ENCODE data around the gene WDFY4. TPM values are rescaled to one million over a fixed set of nuclear protein-coding genes. Genes with fewer than 3 reads are reported as not detected.

The WDFY4 gene
- total RNA-seq, 2 donors from 2014 or later = not detected

GRCh38 chr10:49009199-49009979, 324.7 kb downstream of the WDFY4 start:
- no peaks in the 10 kb centered on the region for H3K27me3 Mint-ChIP-seq (ENCODE audit: insufficient read depth)
- H3K4me1 Mint-ChIP-seq = peaks cover 13% of the 10 kb centered on the region
- H3K36me3 ChIP-seq (ENCODE audit: control insufficient read depth, insufficient read depth, low read length) = no peaks in the 10 kb centered on the region
- TF ChIP-seq CTCF (conservative IDR thresholded peaks at IDR 0.05) = no peak
- H3K4me3 ChIP-seq (ENCODE audit: low read length) = no peak overlapping the region
- H3K27ac ChIP-seq (ENCODE audit: low read depth, low read length) = no peak overlapping the region
- H3K9me3 ChIP-seq (ENCODE audit: control insufficient read depth, low read length) = no peaks in the 10 kb centered on the region
- H3K27ac Mint-ChIP-seq = no peak overlapping the region
- H3K9me3 Mint-ChIP-seq = no peaks in the 10 kb centered on the region
- no peaks in the 10 kb centered on the region for H3K4me1 ChIP-seq (ENCODE audit: control insufficient read depth, insufficient read depth, low read length)
- H3K27me3 ChIP-seq (ENCODE audit: control insufficient read depth, insufficient read depth, low read length, poor library complexity, severe bottlenecking) = no peaks in the 10 kb centered on the region
- no peaks in the 10 kb centered on the region for H3K36me3 Mint-ChIP-seq (ENCODE audit: low read depth)
- no peak overlapping the region for H3K4me3 Mint-ChIP-seq
- no peak overlapping the region for H3K9ac ChIP-seq (ENCODE audit: extremely low read depth, low read length, poor library complexity, severe bottlenecking)
- peak; percentile 30 for DNase-seq
- 89 to 95% methylated on average over 6 to 8 of the region's 8 CpGs for WGBS, 2 experiments (ENCODE audit: insufficient coverage in 1 of 2, insufficient read length in 1 of 2)

- Histone ChIP-seq H3K4me1 (ENCODE audit: control insufficient read depth, insufficient read depth, low read length) (no peaks in the 10 kb centered on the region), H3K27me3 (ENCODE audit: control insufficient read depth, insufficient read depth, low read length, poor library complexity, severe bottlenecking) (no peaks in the 10 kb centered on the region), H3K36me3 (ENCODE audit: control insufficient read depth, insufficient read depth, low read length) (no peaks in the 10 kb centered on the region), H3K9ac (ENCODE audit: extremely low read depth, low read length, poor library complexity, severe bottlenecking) (no peak overlapping the region), H3K27ac (ENCODE audit: low read depth, low read length) (no peak overlapping the region), H3K9me3 (ENCODE audit: control insufficient read depth, low read length) (no peaks in the 10 kb centered on the region), H3K4me3 (ENCODE audit: low read length) (no peak overlapping the region)
- no peaks in the 10 kb centered on the region for H3K36me3 Mint-ChIP-seq (ENCODE audit: low read depth)
- no peaks in the 10 kb centered on the region for H3K9me3 Mint-ChIP-seq
- WGBS, 2 experiments (ENCODE audit: insufficient coverage in 1 of 2, insufficient read length in 1 of 2) = 69 to 100% methylated on average over 2 to 4 of the region's 4 CpGs
- no peak overlapping the region for H3K4me3 Mint-ChIP-seq
- TF ChIP-seq CTCF (conservative IDR thresholded peaks at IDR 0.05) = no peak
- H3K27me3 Mint-ChIP-seq (ENCODE audit: insufficient read depth) = no peaks in the 10 kb centered on the region
- no peak overlapping the region for H3K27ac Mint-ChIP-seq
- DNase-seq = peak; percentile 43
- H3K4me1 Mint-ChIP-seq = peaks cover 17% of the 10 kb centered on the region
Measured at GRCh38 chr10:49010295-49010694, 325.6 kb downstream of the WDFY4 start.

GRCh38 chr10:49010865-49011264, 326.2 kb downstream of the WDFY4 start:
- Histone ChIP-seq H3K27me3 (ENCODE audit: control insufficient read depth, insufficient read depth, low read length, poor library complexity, severe bottlenecking) (no peaks in the 10 kb centered on the region), H3K4me3 (ENCODE audit: low read length) (no peak overlapping the region), H3K4me1 (ENCODE audit: control insufficient read depth, insufficient read depth, low read length) (no peaks in the 10 kb centered on the region), H3K36me3 (ENCODE audit: control insufficient read depth, insufficient read depth, low read length) (no peaks in the 10 kb centered on the region), H3K9ac (ENCODE audit: extremely low read depth, low read length, poor library complexity, severe bottlenecking) (no peak overlapping the region), H3K9me3 (ENCODE audit: control insufficient read depth, low read length) (no peaks in the 10 kb centered on the region), H3K27ac (ENCODE audit: low read depth, low read length) (no peak overlapping the region)
- no peaks in the 10 kb centered on the region for H3K27me3 Mint-ChIP-seq (ENCODE audit: insufficient read depth)
- TF ChIP-seq CTCF (conservative IDR thresholded peaks at IDR 0.05) = no peak
- no peaks in the 10 kb centered on the region for H3K9me3 Mint-ChIP-seq
- H3K4me1 Mint-ChIP-seq = peaks cover 17% of the 10 kb centered on the region
- no peak overlapping the region for H3K4me3 Mint-ChIP-seq
- WGBS, 2 experiments (ENCODE audit: insufficient coverage in 1 of 2, insufficient read length in 1 of 2) = 46 to 55% methylated on average over 4 of the region's 4 CpGs
- no peaks in the 10 kb centered on the region for H3K36me3 Mint-ChIP-seq (ENCODE audit: low read depth)
- H3K27ac Mint-ChIP-seq = no peak overlapping the region
- DNase-seq = no peak

All from endodermal cell (in vitro differentiated cells).